Measurements from ENCODE around the gene RRBP1.
A peak's percentile ranks its signal among the peaks of the same experiment; 100 is the strongest.

The RRBP1 gene

DNA sequence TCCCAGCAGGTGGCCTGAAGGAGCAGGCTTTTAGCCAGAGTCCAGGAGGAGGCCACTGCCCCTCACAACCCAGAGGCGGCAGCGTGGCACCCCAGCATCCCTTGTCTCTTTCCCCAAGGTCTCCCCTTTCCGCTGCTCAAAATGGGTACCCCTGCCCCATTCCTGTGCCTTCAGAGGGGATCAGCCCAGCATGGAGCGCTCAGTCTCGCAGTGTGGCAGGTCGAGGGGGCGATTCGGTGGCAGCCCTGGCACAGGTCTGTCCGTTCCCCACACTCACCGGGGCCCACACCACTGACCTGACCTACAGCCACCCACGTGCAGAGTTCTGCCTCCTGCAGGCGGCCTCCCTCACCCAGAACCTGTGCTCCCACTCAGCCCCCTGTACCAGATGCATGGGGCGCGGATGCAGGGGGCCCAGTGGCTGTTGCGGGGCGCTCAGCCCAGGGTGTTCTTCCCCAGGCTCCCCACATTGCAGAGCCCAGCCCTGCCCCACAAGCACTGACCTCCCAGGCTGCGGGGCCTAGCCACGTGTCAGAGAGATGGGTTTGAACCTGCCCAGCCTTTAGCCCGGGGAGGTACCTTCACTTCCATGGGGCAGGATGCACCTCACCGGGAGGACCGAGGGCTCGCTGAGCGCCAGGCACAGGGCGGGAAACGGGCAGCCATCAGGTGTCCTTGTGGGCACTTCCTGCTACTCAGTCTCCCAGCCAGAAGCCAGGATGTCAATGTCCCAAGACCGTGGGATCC is 70.3 kb downstream of the RRBP1 start:
- TF ChIP-seq, protein P1, sequence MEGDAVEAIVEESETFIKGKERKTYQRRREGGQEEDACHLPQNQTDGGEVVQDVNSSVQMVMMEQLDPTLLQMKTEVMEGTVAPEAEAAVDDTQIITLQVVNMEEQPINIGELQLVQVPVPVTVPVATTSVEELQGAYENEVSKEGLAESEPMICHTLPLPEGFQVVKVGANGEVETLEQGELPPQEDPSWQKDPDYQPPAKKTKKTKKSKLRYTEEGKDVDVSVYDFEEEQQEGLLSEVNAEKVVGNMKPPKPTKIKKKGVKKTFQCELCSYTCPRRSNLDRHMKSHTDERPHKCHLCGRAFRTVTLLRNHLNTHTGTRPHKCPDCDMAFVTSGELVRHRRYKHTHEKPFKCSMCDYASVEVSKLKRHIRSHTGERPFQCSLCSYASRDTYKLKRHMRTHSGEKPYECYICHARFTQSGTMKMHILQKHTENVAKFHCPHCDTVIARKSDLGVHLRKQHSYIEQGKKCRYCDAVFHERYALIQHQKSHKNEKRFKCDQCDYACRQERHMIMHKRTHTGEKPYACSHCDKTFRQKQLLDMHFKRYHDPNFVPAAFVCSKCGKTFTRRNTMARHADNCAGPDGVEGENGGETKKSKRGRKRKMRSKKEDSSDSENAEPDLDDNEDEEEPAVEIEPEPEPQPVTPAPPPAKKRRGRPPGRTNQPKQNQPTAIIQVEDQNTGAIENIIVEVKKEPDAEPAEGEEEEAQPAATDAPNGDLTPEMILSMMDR (IDR thresholded peaks at IDR 0.05; ENCODE audit: insufficient read depth, low read depth, low read length, missing control alignments), result peak; percentile 62
- peak; percentile 74 for DNase-seq (ENCODE audit: low read depth)
- no peak overlapping the region for H3K4me3 ChIP-seq (ENCODE audit: low read length)

DNA sequence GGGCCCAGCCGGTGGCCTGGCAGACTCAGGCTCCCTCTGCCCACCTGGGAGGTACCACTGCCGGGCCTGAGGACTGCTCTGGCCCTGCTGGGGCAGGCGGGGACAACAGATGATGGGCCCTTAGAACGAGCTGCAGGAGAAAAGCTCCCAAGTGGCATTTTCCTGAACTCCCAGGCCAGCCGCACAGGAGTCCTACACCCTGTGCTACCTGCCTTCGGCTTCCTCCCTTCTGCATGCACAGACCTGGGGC is 70.8 kb downstream of the RRBP1 start:
- TF ChIP-seq, protein P1 (IDR thresholded peaks at IDR 0.05; ENCODE audit: insufficient read depth, low read depth, low read length, missing control alignments), result no peak
- DNase-seq (ENCODE audit: low read depth), result peak; percentile 59
- H3K4me3 ChIP-seq (ENCODE audit: low read length), result no peak overlapping the region

DNA sequence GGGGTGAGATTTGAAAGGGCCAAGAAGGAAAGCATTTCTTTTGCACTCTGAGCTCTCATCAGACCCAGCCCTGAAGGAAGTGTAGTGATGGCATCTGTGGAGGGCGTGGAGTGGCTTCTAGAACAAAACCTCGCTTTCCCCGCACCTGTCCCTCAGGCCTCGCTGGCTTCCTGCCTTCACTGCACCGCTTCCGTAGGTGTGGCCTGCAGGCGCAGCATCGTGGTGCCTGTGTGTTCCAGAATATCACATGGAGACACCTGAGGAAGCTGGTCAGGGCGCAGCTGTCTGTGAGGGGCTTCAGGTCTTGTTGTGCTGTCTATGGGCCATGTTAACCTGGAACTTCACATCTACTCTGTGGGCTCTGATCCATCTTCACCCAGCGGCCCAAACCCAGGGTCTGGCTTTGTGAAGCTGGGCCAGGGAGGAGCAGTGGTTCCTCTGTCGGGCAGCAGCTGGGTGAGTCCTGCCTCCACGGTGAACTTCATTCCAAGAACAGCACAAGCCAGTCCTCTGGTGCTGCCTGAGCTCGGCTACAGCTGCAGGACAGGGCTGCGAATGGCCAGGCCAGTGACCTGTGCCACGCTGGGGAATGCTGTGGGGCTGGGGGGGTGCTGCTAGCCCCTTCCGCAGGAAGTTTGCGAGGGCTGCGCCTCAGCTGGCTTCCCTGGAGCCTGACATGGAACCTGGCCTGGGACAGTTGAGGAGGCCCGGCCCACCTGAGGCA is 71.3 kb downstream of the RRBP1 start:
- H3K4me3 ChIP-seq (ENCODE audit: low read length), result no peak overlapping the region
- DNase-seq (ENCODE audit: low read depth), result peak; percentile 62
- TF ChIP-seq, protein P1 (IDR thresholded peaks at IDR 0.05; ENCODE audit: insufficient read depth, low read depth, low read length, missing control alignments), result no peak

DNA sequence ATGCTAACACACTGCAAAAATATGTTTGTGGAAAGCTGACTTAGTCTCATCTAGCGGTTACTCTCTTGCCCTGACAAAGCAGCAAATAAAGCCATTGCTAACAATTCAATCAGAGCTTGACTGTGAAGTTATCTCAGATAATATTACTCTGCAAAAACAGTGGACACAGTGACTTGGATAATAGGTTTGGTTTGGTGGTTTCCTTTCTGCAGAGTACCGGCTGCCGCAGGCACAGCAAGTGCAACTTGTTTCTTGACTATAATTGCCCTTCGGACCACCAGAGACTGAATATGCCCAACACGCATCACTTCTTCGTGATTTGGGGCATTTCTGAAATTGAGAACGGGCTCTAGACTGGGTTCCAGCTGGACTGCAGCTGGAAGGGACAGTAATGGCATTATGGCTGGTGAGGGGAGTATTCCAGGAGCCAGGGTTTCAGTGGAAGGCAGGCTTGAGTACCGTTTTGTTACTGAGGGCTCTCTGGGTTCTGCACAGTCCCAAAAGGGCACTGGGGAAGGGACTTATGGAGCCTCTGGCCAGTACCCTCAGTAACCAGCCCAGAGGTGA is 72.1 kb downstream of the RRBP1 start:
- DNase-seq (ENCODE audit: low read depth), result no peak
- TF ChIP-seq, protein P1 (IDR thresholded peaks at IDR 0.05; ENCODE audit: insufficient read depth, low read depth, low read length, missing control alignments), result no peak
- H3K4me3 ChIP-seq (ENCODE audit: low read length), result no peak overlapping the region

DNA sequence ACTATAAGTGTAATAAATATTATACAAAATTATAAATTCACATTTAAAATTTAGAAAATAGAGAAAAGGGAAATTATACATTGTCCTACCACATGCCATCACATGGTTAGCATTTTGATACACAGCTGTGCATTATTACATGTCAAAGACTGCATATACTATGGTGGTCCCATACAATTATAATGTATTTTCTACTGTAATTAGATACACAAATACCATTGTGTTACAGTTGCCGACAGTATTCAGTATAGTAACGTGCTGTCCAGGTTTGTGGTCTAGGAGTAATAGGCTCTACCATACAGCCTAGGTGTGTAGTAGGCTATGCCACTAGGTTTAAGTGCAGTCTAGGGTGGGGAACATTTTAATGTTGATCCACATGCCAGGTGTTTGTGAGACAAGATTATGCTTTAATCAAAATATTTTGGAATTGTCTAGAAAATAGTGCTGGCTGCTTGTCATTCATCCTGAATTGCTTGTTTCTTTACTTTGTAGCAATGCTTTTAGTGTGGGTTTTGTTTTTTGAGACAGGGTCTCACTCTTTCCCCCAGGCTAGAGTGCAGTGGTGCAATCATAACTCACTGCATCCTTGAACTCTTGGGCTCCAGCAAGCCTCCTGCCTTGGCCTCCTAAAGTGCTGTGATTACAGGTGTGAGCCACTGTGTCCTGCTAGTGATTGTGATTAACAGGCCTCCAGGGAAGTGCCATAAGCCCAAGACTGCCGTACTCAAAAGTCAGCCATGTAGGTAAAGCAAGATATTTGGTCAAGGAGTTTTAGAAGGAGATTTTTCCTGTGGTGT is 73.1 kb downstream of the RRBP1 start:
- TF ChIP-seq, protein P1 (IDR thresholded peaks at IDR 0.05; ENCODE audit: insufficient read depth, low read depth, low read length, missing control alignments), result no peak
- no peak for DNase-seq (ENCODE audit: low read depth)
- no peak overlapping the region for H3K4me3 ChIP-seq (ENCODE audit: low read length)

DNA sequence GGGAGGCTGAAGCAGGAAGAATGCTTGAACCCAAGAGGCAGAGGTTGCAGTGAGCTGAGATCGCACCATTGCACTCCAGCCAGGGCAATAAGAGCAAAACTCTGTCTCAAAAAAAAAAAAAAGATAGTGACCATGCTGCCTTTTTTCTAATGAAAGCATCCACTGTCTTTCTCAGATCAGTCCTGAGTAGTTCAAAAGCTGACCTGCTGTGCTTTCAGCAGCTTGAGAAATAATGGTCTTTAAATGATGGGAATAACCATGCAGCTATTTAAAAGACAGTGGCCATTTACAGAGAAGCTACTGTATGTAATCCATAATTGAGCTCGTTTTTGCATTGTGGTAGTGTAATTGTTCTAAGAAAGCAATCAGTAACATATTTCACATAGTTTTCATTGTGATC is 76.0 kb downstream of the RRBP1 start:
- no peak for DNase-seq (ENCODE audit: low read depth)
- TF ChIP-seq, protein P1 (IDR thresholded peaks at IDR 0.05; ENCODE audit: insufficient read depth, low read depth, low read length, missing control alignments), result no peak
- H3K4me3 ChIP-seq (ENCODE audit: low read length), result no peak overlapping the region
